Glomerular endothelial cell (primary cell): Measurements from ENCODE around the gene OR51E2. TPM values are rescaled to one million over a fixed set of nuclear protein-coding genes. Genes with fewer than 3 reads are reported as not detected.
"Not testable (repeated sequence)": the region's sequence is repeated elsewhere in the genome, so short reads cannot be mapped to it uniquely, and the experiment has no call there.

Source experiments
- DNase-seq: peaks from one replicate; pipeline ENCODE4 v3.0.0-alpha.2; 2011; ENCODE audit warnings: low read depth, low spot score; ENCODE audit errors: extremely low read depth
- total RNA-seq: library from RNA; depleted of rRNA; stranded (reverse); fragments of >200 nt; gene quantifications from 2 replicates; pipeline ENCODE4 v1.2.3, GENCODE V29; 2015

OR51E2 gene, protein sequence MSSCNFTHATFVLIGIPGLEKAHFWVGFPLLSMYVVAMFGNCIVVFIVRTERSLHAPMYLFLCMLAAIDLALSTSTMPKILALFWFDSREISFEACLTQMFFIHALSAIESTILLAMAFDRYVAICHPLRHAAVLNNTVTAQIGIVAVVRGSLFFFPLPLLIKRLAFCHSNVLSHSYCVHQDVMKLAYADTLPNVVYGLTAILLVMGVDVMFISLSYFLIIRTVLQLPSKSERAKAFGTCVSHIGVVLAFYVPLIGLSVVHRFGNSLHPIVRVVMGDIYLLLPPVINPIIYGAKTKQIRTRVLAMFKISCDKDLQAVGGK
- total RNA-seq = 0.06 TPM in 1 of 2 replicates, not detected in the other

DNA sequence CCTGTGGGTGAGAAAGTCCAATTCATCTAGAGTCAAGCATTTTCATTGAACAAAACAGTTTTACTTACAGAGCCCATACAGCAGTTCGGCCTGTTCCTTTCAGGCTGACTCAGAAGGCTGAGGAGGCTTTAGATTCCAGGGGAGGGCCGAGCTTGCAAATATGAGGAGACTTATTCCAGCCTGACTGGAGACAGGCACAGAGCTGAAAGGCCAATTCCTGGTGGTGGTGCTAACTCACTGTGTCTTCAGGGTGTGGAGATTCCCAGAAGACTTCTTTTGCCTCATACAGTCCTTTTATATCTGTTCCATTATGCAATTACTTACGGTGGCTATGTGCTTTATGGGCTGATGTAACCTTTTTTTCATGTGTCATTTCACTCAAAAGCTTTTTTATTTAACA lies at the start of gene OR51E2:
TSS of gene OR51E2 (minus strand) at position 269 of the 400 bp plus-strand sequence. CDS start 15,142 bp downstream, outside the sequence.
- DNase-seq = no peak

DNA sequence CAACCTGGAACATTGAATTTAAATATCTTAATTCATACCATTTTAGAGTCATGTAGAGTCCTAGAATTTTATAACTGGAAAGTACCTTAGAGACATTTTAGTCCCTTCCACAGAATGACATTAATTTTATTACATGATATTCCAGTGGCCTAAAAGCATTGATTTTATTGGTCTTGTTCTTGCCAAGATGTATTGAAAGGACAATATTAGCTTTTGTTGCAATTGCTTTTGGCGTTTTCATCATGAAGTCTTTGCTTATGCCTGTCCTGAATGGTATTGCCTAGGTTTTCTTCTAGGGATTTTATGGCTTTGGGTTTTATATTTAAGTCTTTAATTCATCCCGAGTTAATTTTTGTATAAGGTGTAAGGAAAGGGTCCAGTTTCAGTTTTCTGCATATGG lies 43.1 kb upstream of the OR51E2 start:
- DNase-seq = no peak

DNA sequence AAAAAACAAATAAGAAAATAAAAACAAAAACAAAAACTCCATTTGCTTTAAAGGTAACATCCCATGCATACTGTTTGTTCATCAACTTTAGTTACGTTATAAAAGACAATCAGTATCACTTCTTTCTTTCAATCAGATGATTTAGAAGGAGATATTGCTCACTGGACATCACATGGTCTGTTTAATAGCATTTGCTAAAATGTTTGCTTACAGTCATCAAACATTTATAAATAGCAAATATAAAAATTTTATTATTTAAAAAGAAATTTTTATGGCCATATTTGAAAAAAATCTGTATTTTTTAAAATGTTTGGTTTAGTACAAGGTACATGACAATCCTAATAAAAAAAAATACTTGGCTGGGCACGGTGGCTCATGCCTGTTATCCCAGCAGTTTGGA lies 29.5 kb upstream of the OR51E2 start:
- DNase-seq = no peak

DNA sequence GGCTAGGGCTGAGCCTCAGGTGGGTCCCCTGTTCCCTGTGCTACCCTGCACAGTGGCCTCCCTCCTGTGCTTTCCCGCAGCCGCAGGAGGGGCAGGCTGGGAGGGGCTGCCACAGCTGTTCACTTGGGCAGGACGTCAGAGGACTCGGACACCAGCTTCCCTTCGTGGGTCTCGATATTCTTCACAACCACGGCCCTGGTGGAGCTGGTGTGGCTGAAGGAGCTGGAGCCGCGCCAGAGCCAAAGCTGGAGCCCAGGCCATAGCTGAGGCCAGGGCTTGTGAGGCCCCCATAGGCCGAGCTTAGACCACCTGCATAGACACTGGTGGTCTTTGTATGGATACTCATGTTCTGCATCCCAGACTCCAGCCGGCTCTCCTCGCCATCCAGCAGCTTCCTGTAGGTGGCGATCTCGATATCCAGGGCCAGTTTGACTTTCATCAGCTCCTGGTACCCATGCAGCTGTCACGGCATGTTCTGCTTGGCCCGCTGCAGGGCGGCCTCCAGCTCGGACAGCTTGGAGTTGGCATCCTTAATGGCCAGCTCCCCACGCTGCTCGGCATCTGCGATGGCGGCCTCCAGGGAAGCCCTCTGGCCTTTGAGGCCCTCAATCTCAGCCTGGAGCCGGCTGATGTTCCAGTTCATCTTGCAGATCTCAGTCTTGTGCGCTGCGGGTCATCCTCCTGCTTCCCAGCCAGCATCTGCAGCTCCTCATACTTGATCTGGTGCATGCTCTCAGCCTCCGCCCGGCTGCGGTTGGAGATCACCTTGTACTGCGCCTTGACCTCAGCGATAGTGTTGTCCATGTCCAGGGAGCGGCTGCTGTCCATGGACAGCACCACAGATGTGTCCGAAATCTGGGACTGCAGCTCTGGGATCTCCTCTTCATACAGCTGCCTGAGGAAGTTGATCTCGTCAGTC lies 25.2 kb upstream of the OR51E2 start:
- DNase-seq = not testable (repeated sequence)

DNA sequence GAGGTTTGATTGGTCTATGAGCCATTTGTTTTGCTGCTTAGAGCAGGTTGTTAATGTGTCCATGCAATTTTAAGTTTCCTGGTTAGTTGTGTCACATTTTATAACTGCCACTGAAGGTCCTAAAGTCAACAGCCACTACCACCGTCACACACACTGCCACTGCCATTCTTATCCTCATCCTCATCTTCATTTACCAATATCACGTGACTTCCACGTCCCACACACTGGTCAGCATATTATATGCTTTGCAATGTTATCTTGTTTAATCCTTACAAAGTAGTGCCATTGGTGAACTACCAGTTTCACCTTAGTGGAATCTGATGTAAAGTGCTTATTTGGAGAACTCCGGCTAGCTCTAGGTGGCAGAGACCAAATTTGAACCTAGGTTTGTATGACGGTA lies 16.6 kb upstream of the OR51E2 start:
- DNase-seq = no peak

DNA sequence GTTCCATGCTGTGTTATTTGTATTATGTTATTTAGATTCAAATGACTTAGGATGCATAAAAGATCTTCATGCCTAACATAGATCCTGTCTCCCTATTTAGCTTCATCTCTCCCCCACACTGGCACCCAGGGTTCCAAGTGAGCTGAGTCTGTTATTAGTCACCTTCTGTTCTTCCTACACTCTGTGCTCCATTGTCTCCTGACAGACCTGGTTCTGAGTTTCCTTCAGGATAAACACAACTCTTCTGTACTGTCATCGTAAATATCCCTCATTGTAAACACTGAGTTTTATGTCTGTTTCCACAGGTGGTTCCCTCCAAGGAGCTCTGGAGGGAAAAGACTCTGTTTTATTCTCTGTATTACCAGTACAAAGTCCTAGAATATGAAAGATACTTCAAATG lies 15.6 kb upstream of the OR51E2 start:
- DNase-seq = no peak

DNA sequence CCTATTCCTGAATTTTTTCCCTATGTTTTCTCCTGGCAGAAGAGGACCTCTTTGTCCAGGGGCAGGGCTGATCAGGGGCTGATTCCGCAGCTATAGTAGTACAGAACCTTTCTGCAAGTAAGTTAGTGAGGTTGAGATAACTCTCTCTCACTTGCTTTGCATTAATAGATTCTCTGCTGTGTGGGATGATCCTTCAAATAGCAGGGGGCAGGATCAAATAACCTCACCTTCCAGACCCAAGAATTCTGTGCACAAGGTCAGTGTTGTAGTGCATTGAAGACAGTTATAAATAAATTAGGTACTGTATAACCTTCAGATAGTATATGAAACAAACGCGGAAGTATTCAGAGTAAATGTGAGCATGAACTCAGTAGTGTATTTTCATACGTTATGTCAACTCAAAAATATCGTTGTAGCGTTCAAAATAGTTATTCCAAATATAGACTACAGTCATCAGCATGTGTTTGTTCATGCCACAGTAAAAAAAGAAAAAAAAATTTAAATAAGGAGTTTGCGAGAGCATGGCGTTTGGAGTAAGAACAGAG lies 7.2 kb upstream of the OR51E2 start:
- DNase-seq = no peak

DNA sequence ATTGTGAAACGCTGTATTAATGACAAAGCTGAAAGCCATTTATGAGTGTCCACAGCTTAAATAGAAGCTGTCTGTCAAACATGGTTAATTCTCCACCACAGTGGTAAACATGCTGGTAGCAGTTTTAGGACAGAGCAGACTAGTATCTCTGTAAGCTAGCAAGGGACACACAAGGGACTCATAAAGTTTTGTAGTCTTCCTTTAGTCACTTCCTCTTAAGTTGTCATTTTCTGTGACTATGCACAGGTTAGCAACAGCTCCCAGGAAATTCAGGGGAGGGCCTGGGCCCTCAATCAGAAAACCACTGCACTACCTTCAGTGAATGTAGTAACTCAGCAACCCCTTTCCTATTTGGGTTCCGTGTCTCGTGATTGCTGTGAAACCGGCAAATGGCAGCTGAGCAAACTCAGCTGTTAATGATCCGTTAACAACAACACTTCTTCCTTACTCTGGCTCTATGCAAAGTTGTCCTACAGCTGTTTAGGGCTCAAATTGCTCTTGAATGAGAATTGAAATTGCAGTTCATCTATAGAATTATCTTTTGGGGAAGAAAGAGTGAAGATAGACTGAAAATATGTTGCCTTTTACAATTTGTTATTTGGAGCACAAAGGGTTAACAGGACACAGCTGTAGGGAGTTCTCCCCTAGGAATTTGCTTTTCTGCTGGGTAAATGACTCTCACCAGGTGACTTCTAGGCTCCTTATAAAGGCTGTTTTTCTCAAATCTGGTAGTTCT lies 6.6 kb upstream of the OR51E2 start, which contains the start of gene MMP26:
TSS of gene MMP26 (plus strand) at position 731 of the 736 bp plus-strand sequence.
- DNase-seq = no peak

DNA sequence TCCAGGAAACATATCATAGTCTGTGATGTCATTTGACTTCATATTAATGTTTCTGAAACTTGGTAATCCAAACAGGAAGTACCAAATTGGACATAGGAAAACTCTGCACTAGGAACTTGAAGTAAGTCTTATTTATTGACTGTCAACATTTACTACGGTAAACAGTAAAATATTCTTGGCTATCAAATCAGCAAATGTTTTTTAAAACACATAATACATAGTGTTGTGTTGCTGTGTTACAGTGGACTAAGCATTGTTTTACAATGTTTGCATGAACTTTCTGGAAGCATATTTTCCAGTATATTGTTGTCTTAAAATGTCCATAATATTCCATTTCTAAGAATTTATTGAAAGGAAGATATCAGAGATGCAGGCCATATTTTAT lies 2.8 kb upstream of the OR51E2 start:
- DNase-seq = no peak

DNA sequence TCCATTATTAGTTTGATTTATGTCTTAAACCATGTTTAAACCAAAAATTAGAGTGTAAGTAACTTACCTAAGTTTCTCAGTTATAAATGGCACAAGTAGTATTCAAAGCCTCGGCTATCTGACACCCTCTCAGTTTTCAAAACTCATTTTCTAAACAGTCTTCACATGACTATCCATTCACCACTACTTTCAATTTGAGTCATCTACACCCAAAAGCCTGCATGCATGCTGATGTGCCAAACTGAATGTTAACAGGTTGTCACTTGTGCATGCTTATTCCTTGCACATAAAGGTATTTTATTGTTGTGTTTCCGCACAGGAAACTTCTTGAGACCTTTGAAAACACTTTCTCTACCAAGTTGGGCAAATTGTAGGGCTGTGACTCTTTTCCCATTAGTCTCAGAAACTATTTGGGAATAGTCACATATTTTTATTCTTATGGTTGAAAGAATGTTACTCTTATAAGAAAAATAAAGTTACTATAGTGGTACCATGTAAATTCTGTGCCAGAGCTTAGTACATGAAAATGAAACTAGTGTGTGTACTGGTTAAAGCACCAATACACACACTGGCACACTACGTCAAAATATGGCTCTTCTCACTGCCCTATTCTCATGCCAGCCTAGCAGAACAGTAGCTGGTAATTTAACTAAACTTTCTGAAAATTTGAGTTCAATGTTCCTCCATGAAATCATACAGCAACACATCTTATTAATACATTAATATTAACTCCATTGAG lies 2.2 kb upstream of the OR51E2 start:
- no peak for DNase-seq

DNA sequence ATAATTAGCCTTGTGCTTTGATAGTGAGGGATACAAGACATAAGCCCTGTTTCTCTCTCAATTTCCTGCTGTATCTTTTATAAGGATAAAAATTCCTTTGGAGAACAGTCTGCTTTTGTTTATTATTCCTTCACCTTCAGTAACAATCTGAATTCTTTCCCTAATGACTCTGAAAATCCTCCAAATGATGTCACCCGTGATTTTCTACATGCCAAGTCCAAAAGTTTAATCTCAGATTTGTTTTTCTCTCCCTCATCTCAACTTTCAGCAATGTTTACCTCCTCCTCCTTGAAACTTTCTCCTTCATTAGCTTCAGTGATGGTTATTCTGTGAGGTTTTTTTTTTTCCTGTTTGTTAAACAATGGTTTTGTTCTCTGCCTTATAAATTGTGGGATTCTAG lies 2.2 kb downstream of the OR51E2 start:
- no peak for DNase-seq

DNA sequence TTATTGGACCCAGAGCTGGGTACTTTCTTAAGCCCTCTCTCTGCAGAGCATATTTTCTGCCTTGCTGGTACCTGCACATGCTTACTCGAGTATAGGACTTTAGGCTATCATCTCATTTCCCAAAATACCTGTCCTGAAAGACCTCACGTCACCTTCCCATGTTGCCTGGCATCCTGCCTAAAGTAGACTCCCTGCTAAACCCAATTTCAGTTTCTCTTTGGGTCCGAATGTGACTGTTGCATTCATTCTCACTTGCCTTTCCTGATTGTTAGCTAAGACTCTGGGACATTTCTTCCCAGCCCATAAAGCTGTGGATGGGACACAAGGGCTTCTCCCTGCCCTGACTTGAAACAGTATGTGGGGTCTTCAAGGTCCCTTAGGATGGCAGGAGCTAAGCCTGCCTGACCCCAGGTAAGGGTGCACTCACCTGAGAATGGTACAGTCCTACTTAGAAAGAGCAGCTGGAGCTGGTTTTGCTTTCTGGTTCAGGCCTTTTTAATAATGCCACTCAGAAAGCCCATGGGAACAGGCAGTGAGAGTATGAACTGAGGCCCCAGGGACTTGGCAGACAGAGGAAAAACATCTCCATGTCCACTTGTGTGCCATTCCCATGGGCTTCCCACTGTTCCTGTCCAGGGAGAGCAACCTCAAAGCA lies 12.9 kb downstream of the OR51E2 start:
- DNase-seq = no peak

DNA sequence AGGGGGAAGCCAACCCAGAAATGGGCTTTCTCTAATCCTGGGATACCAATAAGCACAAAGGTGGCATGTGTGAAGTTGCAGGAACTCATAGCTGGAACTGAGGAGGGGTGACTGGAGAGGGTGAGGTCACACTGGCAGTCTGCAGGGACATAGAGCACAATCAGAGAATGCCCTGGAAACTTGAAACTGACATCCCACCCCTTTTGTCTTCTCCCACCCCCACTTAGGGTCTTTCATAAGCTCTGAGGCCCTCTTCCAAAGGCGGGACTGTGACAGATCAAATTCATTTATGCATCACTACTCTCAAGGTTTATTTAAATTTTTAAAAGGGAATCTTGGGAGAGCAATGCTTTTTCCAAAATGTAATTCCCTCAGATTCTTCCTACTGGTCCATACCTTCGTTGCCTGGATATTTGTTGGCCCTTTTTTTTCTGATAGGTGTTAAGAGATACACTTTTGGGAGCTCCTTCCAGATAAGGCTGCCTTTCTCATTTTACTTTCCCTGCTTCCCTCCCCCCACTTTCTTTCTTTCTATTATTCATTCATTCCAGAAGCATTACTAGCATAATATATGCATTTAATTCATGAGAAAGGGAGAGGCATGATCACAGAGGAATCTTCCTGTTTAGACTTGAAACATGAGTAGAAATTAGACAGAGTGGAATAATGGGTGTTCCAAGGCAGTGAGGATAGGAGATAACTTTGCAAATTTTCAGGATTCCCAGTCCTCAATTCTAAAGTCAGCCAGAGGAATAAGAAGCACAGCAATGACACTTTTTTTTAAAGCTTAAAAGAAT lies 14.8 kb downstream of the OR51E2 start:
- DNase-seq = no peak

DNA sequence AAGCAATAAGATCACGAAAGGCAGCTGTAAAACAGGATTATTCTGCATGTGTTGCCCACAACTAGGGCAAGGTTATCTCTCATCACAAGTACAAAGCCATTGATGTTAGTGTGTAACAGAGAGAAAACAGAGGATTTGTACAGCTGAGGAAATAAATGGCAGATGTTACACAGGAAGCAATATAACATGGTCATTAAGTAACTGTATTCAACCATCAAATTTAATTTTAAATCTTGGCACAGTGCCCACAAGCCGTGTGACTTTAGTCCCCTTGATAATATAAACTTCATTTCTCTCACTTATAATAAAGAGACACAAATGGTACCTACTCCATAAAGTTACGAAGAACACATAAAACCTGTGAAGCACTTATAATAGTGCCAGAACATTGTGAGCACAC lies 17.3 kb downstream of the OR51E2 start:
- no peak for DNase-seq

DNA sequence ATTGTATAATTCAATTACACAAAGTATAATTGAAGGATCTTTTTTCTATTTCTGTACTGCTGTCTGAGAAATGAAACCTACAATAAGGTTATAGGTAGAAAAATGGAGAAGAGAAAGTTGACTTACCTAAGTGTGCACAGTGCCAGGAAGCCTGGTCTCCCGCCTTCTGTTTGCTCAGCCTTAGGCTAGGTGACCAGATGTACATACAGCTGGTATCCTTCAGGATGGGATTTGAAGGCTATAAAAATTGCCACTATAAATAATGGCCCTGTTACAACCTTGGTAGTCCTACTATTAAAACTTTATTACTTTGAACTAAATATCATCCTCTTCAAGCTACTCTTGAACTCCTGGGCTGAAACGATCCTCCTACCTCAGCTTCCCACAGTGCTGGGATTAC lies 19.7 kb downstream of the OR51E2 start:
- DNase-seq = no peak

DNA sequence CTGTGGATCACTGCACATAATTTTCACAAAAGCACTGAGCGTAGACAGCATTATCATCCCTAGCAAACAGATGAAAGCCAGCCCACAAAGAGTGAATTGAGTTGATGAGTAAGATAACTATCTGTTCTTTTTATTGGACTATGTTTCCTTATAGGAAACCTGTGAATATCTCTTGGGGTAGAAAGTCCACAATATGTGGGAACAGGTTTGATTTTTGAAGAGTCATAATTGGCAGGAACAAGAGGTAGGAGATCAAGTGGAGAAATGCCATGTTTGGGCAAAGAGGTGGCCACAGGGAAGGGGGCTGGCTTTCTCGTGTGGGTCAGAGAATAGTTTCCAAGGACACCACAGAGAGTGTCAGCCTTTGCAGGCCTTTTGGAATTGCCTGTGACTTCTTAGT lies 23.9 kb downstream of the OR51E2 start:
- no peak for DNase-seq

DNA sequence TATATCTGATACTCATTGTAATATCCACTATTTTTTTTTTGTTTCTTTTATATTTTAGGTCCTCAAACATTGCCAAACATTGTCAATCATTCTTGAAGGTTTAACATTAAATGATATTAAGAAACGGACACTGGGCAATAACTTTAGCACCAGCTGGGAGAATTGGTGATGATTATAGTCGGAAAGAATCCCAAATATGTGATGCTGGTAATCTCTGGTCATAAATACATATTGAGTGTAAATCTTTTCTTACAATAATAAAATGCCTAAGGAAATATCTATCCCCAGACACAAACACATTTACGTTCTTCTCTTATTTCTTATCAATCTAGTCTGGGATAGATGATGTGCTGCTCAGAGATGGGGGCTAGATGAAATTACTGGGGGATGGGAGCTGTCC lies 25.2 kb downstream of the OR51E2 start:
- DNase-seq = no peak

DNA sequence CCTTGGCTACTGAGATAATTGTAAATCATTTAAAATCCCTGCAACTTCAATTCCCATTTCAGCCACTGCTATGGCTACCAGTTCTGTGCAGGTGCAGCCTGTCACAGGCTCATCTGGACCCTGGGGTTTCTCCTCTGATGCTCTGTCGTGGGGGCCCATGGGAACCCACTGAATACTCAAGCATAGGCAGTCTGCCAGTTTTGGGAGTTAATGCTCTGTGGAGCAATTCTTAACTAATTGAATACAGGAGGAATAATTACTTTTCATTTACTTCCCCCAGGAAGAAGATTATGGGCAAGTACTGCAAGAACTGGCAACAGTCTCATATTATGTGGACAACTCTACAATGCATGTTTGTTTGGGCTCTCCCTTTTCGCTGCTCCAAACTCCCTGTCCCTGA lies 25.9 kb downstream of the OR51E2 start:
- no peak for DNase-seq

DNA sequence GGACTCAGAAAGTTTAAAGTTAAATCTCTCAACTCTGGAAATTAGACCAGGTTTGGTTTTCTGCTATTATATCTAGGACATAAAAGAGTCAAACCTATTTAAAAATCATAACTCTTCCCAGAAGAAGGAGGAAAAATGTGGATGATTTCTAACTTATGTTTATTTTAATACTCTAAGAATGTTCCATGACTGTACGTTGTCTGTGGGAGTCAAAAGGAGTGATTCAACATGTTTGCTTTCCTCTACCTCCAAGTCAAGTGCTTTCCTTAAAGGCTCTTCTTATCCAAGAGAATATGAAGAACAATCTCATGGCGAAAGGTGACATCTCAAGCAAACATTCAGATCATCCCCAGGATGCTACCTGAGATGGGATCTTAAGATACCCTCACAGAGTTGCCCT lies 32.2 kb downstream of the OR51E2 start:
- no peak for DNase-seq
